Stimulated activated naive CD8-positive, alpha-beta T cell treated with anti-CD3 and anti-CD28 coated beads, Interleukin-15, Interleukin-2, amounts not matched to agents 100 ng/mL and 50 ng/mL, for 24 hours (primary cell): Measurements from ENCODE around the gene GNMT.
"Not testable (repeated sequence)": the region's sequence is repeated elsewhere in the genome, so short reads cannot be mapped to it uniquely, and the experiment has no call there.

Source experiments
- H3K27ac Mint-ChIP-seq: one replicate; pipeline ENCODE4 v1.8.0; 2021; ENCODE audit warnings: mild to moderate bottlenecking, mixed read lengths
- H3K27me3 Mint-ChIP-seq: one replicate; pipeline ENCODE4 v1.8.0; 2021; ENCODE audit warnings: mixed read lengths
- H3K36me3 Mint-ChIP-seq: one replicate; pipeline ENCODE4 v1.8.0; 2021; ENCODE audit warnings: low read depth, mixed read lengths
- H3K4me1 Mint-ChIP-seq: one replicate; pipeline ENCODE4 v1.8.0; 2021; ENCODE audit warnings: low read depth, mixed read lengths
- H3K4me3 Mint-ChIP-seq: one replicate; pipeline ENCODE4 v1.8.0; 2021; ENCODE audit warnings: mild to moderate bottlenecking, mixed read lengths
- H3K9me3 Mint-ChIP-seq: one replicate; pipeline ENCODE4 v1.8.0; 2021; ENCODE audit warnings: mixed read lengths

Gene GNMT

DNA sequence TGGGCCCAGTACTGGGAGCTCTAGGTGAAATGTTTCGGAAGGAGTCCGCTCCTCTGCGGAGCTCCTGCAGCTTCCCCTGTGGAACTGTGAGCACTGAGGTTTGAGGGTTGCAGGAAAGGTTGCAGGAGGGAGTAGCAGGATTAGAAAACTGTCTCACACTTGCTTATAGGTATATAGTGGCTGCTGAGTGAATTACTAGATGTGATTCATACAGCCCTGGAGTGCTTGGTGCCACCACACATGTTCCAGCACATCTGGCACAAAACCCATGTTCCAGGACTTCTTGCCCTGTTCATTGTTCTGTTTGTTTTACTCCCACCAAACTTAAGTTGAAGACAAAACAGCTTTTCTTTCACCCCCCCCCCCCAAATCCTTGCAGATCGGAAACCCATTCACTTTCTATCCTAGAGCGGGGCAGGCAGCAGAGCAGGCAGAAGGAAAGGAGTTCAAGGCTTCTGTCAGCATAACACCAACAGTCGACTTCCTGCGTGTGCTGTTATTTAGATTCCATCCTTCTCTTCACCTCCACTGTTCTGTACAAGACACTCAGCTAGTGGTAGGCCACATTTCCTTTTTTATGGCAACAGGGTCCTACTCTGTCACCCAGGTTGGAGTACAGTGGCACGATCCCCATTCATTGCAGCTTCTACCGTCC is 19.1 kb downstream of the GNMT start:
- Mint-ChIP-seq H3K4me1 (peaks cover 58% of the 10 kb centered on the region), H3K9me3 (no peaks in the 10 kb centered on the region), H3K36me3 (peaks cover 13% of the 10 kb centered on the region), H3K27me3 (no peaks in the 10 kb centered on the region), H3K27ac (peak overlapping the region; percentile 98), H3K4me3 (peak overlapping the region; percentile 95)

DNA sequence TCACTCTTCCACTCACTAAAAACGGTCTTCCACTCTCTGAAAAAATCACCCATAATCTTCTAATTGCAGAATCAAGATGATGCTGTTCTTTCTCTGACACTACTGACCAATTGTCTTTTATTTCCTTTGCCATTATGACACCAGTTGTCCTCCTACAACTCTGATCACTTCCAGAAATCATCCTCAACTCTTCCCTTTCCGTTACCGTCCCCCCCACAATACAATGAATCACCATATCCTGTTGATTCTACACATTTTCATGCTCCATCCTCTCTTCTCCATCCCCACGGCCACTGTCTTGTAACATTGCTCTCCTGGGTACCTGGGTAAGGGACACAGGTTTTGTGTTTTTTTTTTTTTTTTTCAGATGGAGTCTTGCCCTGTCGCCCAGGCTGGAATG is 21.3 kb downstream of the GNMT start:
- H3K27ac Mint-ChIP-seq: peak overlapping the region; percentile 36
- no peaks in the 10 kb centered on the region for H3K9me3 Mint-ChIP-seq
- H3K4me3 Mint-ChIP-seq: no peak overlapping the region
- peaks cover 59% of the 10 kb centered on the region for H3K4me1 Mint-ChIP-seq
- H3K36me3 Mint-ChIP-seq: peaks cover 11% of the 10 kb centered on the region
- H3K27me3 Mint-ChIP-seq: no peaks in the 10 kb centered on the region

DNA sequence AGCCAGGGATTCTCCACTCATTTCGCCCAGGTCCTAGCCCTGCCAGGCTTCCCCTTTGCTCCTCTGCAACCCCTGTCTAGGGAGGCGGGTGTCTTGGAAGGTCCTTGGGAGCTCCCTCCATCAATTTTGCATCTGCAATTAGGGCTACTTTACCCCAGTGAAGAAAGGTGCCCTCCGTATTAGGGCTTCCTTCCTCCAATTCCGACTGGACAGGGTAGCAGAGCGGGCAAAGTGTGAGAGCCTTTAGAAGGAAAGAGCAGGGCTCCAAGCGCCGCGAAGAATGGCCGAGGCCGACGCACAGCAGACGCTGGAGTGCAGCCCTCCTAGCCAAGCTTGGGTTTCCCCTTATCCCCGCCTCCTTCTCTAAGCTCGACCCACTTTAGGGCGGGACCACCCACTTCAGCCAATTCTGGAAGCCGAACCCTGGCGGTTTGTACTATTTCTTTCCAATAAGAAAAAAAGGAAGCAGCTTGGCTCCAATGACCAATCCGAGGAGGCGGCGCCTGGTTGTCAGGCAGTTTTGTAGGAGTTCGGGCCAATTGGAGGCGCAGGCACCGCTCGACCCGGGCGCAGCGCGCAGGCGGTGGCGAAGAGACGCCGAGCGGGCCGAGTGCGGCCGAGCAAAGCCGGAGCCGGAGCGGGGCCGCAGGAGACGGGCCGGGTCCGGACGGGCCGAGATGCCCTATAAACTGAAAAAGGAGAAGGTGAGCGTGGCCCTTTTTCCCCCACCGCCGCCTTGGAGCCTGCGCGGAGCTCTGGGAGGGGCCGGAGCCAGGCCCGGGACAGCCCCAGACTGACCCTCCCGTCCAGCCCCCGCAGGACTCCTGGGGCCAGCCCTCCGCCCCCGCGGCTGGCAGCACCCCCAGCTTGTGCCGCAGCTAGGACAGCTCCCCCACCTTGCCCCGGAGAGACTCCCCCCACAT is 23.7 kb downstream of the GNMT start, which contains the start of gene PPP2R5D:
PPP2R5D (plus strand) TSS at position 570 of the 923 bp plus-strand sequence; CDS start at position 678, 108 bp downstream.
- Mint-ChIP-seq H3K27me3 (no peaks in the 10 kb centered on the region), H3K4me3 (peak within 1 kb of the TSS; percentile 90), H3K36me3 (peaks cover 16% of the 10 kb centered on the region), H3K4me1 (peaks cover 54% of the 10 kb centered on the region), H3K27ac (peak within 1 kb of the TSS; percentile 87), H3K9me3 (no peaks in the 10 kb centered on the region)

DNA sequence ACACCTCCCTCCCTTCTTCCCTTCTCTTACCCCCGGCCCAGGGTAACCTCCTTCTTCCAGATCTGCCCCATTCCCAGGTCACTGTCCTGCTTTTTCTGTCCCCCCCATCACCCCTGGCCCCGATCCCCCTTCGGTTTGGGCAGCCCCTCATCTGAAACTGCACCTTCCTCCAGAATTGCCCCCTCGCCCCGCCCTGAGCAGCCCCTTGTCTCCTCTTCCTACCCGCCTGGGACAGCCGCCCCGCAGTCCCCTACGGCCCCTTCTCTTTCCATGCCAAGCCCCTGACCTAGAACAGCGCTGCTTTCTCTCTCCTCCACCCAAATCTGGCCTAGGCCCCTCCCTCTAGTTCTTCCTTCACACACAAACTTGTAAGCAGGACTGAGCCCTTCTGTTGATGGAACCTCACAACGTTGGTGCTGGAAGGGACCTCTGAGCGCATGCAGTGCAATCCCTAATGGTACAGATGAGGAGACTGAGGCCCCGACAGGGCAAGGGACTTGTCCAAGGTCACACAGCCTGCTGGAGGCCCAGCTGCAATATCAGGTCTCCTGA is 24.4 kb downstream of the GNMT start:
- Mint-ChIP-seq H3K27ac (peak overlapping the region; percentile 80), H3K27me3 (no peaks in the 10 kb centered on the region), H3K36me3 (peaks cover 23% of the 10 kb centered on the region), H3K4me3 (peak overlapping the region; percentile 90), H3K9me3 (no peaks in the 10 kb centered on the region), H3K4me1 (peaks cover 47% of the 10 kb centered on the region)

DNA sequence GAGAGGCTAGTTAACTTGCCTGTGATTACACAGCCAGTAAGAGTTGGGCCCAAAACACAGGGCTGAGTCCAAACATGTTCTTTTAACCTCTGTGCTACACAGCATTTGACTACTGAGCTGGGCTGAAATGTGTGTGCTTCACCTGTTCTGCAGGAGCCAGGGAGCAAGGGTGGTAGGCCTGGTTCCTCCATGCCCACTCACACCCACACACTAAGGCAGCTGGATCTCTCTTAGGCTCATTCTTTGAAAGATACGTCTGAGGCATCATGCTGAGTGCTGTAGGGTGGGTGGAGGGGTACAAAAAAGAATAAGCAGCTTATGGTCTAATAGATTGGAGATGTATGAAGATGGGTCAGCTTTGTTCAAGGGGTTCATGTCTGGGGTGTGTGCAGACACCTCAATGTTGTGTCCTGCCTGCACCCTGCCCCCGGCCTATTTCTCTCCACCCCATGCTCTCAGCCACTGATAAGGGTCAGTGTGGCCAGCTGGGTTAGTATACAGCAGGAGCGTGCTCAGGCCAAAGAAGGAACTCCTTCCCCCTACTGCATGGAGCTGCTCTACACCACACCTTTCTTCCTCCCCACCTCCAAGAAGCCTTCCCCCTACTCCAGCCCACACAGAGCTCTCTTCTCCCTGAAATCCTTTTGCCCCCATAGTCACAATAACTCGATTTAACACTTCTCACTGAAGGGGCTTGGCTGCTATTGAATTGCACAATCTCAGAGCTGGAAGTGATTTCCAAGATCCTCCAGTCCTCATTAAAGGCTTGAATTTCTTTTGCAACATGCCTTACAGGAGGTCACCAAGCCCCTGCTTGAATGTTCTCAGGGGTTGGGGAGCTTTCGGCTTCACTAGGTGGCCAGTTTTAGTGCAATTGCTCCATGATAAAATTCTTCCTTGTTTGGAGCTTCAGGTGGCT is 27.2 kb downstream of the GNMT start:
- Mint-ChIP-seq H3K27ac (no peak overlapping the region), H3K36me3 (peaks cover 34% of the 10 kb centered on the region), H3K27me3 (no peaks in the 10 kb centered on the region), H3K4me1 (peaks cover 35% of the 10 kb centered on the region), H3K9me3 (no peaks in the 10 kb centered on the region), H3K4me3 (no peak overlapping the region)

DNA sequence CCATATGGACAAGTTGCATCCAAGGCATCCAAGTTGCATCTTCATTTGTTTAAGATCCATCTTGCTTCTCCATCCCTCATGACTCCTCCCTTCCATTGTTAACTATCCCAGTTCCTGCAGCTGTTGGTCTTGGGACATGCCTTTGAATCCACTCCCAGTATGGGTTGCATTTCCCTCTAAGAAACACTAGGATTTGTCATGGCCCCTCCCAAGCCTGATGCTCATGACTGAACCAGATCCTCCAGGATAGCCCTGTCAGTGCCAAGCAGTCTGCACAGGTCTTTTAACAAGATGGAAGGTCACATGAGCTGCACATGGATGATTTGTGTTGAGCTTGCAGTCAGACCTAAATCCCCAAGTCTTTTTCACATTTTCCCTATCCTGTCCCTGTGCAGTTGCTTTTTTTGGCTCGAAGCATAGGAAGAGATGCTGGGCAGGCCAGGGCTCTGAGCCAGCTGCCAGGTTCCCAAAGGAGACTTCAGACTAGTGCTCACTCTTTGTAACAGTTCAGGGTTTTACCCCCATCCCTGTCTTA is 28.0 kb downstream of the GNMT start:
- Mint-ChIP-seq H3K4me1 (peaks cover 35% of the 10 kb centered on the region), H3K36me3 (peaks cover 34% of the 10 kb centered on the region), H3K27me3 (no peaks in the 10 kb centered on the region), H3K27ac (no peak overlapping the region), H3K9me3 (no peaks in the 10 kb centered on the region), H3K4me3 (no peak overlapping the region)

DNA sequence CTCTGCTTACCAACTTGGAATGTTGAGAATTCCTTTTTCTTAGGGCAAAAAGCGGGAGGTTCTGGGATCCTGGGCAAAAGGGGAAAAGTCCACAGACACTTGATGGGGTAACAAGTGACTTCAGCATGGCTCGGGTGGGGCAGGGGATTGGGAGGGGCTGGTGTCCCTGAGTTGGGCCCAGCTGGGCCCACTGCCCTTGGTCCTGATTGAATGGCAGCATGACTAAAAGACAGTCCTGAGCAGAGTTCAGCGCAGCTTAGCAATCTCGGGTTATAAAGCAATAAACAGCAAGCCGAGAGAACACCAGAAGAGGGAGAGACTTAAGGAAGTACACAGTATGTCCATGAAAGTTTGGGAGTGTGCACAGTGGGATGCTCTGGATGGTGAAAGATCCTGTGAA is 29.4 kb downstream of the GNMT start:
- Mint-ChIP-seq H3K27ac (no peak overlapping the region), H3K36me3 (peaks cover 34% of the 10 kb centered on the region), H3K4me1 (peaks cover 31% of the 10 kb centered on the region), H3K9me3 (no peaks in the 10 kb centered on the region), H3K4me3 (no peak overlapping the region), H3K27me3 (no peaks in the 10 kb centered on the region)

DNA sequence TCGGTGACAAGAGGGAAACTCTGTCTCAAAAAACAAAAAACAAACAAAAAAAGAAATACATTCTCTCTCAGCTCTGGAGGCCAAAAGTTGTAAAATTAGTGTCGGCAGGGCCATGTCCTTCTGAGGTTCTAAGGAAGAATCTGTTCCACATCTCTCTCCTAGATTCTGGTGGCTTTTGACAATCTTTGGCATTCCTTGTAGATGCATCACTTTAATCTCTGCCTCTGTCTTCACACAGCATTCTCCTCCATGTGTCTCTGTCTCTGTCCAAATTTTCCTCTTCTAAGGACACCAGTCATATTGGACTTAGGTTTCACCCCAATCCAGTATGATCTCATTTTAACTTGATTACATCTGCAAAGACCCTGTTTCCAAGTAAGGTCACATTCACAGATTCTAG is 32.9 kb downstream of the GNMT start:
- Mint-ChIP-seq H3K9me3 (no peaks in the 10 kb centered on the region), H3K27ac (no peak overlapping the region), H3K27me3 (no peaks in the 10 kb centered on the region), H3K4me3 (no peak overlapping the region), H3K4me1 (peaks cover 3% of the 10 kb centered on the region), H3K36me3 (peaks cover 23% of the 10 kb centered on the region)

DNA sequence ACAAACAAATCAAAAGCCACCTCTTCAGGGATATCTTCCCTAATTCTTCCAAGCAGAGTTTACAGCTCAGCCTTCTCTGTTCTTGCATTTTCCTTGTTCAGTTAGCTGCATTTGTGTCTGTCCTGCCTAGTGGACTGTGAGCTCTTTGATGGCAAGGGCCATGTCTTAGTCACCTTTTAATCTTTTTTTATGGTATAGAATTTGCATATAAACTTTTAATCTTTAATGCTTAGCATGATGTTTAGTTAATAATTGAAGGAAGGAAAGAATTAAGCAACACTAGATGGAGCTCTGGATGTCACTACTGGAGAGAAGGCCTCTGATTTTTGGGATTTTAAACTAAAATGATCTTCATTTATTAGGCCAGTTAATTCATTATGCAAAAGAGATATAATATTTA is 36.0 kb downstream of the GNMT start:
- H3K27me3 Mint-ChIP-seq: no peaks in the 10 kb centered on the region
- H3K9me3 Mint-ChIP-seq: no peaks in the 10 kb centered on the region
- no peak overlapping the region for H3K4me3 Mint-ChIP-seq
- peak overlapping the region; percentile 22 for H3K27ac Mint-ChIP-seq
- peaks cover 4% of the 10 kb centered on the region for H3K36me3 Mint-ChIP-seq
- peaks cover 3% of the 10 kb centered on the region for H3K4me1 Mint-ChIP-seq

DNA sequence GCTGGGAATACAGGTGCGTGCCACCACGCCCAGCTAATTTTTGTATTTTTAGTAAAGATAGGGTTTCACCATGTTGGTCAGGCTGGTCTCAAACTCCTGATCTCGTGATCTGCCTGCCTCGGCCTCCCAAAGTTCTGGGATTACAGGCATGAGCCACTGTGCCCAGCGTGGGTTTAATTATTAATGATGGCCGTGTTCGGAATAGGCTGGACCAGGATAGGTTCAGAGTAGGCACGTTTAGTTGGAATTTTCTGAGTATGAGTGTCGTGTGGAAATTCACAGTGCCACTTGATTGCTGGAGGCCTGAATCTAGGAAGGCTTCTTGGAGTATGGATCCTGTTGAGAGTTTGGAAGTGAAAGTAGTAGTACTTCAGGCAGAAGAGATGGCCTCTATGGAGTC is 37.7 kb downstream of the GNMT start:
- not testable (repeated sequence) for H3K4me1 Mint-ChIP-seq, H3K4me3 Mint-ChIP-seq, H3K36me3 Mint-ChIP-seq, H3K9me3 Mint-ChIP-seq, H3K27ac Mint-ChIP-seq, H3K27me3 Mint-ChIP-seq

DNA sequence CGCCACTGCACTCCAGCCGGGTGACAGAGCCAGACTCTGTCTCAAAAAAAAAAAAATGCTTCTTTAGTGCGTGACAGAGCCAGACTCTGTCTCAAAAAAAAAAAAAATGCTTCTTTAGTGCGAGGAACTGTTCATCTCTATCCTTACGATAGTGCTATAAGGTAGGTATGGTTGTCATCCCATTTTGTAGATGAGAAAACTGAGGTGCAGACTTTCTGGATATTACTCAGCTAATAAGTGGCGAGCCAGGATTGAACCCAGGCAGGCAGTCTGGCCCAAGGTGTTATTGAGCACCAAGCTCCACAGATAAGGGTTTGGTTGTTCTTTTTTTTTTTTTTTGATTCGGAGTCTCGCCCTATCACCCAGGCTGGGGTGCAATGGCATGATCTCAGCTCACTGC is 41.3 kb downstream of the GNMT start:
- H3K4me3 Mint-ChIP-seq: no peak overlapping the region
- peaks cover 10% of the 10 kb centered on the region for H3K36me3 Mint-ChIP-seq
- H3K9me3 Mint-ChIP-seq: no peaks in the 10 kb centered on the region
- H3K4me1 Mint-ChIP-seq: no peaks in the 10 kb centered on the region
- H3K27ac Mint-ChIP-seq: no peak overlapping the region
- H3K27me3 Mint-ChIP-seq: no peaks in the 10 kb centered on the region

DNA sequence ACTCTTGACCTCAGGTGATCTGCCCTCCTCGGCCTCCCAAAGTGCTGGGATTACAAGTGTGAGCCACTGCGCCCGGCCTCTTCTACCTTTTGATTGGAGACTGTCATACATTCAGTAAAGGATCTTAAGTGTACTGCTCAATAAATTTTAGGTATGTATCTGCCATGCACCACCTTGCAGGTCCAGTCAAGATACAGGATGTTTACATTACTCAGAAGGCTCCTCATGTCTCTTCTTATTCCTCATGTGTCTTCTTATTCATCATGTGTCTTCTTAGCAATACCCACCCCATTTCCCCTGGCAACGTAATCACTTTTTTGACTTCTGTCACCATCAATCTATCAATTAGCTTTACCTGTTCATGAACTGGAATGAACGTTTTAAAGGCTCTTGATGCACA is 45.3 kb downstream of the GNMT start:
- peaks cover 40% of the 10 kb centered on the region for H3K36me3 Mint-ChIP-seq
- no peak overlapping the region for H3K27ac Mint-ChIP-seq
- H3K4me3 Mint-ChIP-seq: no peak overlapping the region
- peaks cover 4% of the 10 kb centered on the region for H3K4me1 Mint-ChIP-seq
- no peaks in the 10 kb centered on the region for H3K27me3 Mint-ChIP-seq
- no peaks in the 10 kb centered on the region for H3K9me3 Mint-ChIP-seq

DNA sequence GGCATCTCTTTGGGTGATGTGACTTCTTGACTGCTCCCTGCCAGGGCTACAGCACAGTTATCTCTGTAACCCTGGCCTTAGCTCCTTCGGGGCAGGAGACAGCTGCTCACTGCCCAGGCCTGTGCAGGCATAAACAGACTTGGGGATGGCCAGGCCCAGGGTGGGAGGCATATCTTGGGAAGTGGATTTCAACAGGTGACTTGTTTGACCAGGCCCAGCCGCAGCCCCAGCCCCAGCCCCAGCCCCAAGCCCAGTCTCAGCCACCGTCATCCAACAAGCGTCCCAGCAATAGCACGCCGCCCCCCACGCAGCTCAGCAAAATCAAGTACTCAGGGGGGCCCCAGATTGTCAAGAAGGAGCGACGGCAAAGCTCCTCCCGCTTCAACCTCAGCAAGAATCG is 45.7 kb downstream of the GNMT start:
- Mint-ChIP-seq H3K36me3 (peaks cover 42% of the 10 kb centered on the region), H3K4me3 (no peak overlapping the region), H3K9me3 (no peaks in the 10 kb centered on the region), H3K4me1 (peaks cover 7% of the 10 kb centered on the region), H3K27me3 (no peaks in the 10 kb centered on the region), H3K27ac (no peak overlapping the region)

DNA sequence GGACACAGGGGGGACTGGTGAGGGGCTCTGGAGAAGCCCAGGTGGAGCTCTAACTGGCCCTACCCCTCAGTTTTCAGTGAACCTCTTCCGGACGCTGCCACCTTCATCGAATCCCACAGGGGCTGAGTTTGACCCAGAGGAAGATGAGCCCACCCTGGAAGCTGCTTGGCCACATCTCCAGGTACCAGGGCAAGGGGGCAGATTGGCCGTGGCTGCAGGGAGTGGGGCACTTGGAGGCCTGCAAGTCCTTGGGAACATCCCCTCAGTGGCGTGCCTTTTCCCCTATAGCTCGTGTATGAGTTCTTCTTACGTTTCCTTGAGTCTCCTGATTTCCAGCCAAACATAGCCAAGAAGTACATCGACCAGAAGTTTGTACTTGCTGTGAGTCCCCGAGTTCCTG is 46.6 kb downstream of the GNMT start:
- H3K9me3 Mint-ChIP-seq: no peaks in the 10 kb centered on the region

More for the DNA sequence above, 46.6 kb downstream of the GNMT start:
- peaks cover 16% of the 10 kb centered on the region for H3K4me1 Mint-ChIP-seq
- H3K4me3 Mint-ChIP-seq: no peak overlapping the region
- H3K27me3 Mint-ChIP-seq: no peaks in the 10 kb centered on the region
- H3K27ac Mint-ChIP-seq: no peak overlapping the region
- H3K36me3 Mint-ChIP-seq: peaks cover 51% of the 10 kb centered on the region
